CD4-positive, alpha-beta memory T cell (primary cell): ENCODE data around the gene COPE. TPM values are rescaled to one million over a fixed set of nuclear protein-coding genes. Genes with fewer than 3 reads are reported as not detected.
A peak's percentile ranks its signal among the peaks of the same experiment; 100 is the strongest.

Experiments
- CTCF ChIA-PET: fragments of 350-600 bp; sonication (Branson Sonifier 250); formaldehyde crosslinking; loops from one replicate; lab custom pipeline; 2021; ENCODE audit warnings: inconsistent platforms; ENCODE audit not compliant: partially characterized antibody; lab: Charles Lee
- POLR2A ChIA-PET: fragments of 350-600 bp; sonication (Branson Sonifier 250); formaldehyde crosslinking; loops from one replicate; lab custom pipeline; 2021; ENCODE audit not compliant: partially characterized antibody; lab: Charles Lee
- DNase-seq, 5 donors: peaks; one replicate each; pipeline versions ENCODE4 v3.0.0 to v3.0.0-alpha.2; 2020 to 2022; ENCODE audit warnings: mixed read lengths in 1 of 5
- H3K27ac ChIP-seq: one replicate; pipeline ENCODE4 v1.7.0; 2013; ENCODE audit warnings: low read depth, low read length
- H3K27me3 ChIP-seq: 2 replicates; pipeline ENCODE4 v1.7.0; 2013; ENCODE audit warnings: mild to moderate bottlenecking, low read length, moderate library complexity; ENCODE audit not compliant: insufficient read depth
- H3K36me3 ChIP-seq: 2 replicates; pipeline ENCODE4 v1.7.0; 2013; ENCODE audit warnings: mild to moderate bottlenecking, low read length, moderate library complexity; ENCODE audit not compliant: insufficient read depth
- H3K4me1 ChIP-seq: 2 replicates; pipeline ENCODE4 v1.7.0; 2013; ENCODE audit warnings: mild to moderate bottlenecking, low read length, moderate library complexity; ENCODE audit not compliant: insufficient read depth
- H3K4me3 ChIP-seq, 2 donors: one replicate each; pipeline ENCODE4 v1.7.0; 2013; ENCODE audit warnings: low read length in 2 of 2, mild to moderate bottlenecking in 1 of 2
- H3K9me3 ChIP-seq, 2 donors: one replicate each; pipeline ENCODE4 v1.7.0; 2013; ENCODE audit warnings: low read length in 2 of 2, control low read depth in 1 of 2; ENCODE audit not compliant: control insufficient read depth in 1 of 2
- H3K27ac Mint-ChIP-seq, 7 donors: one replicate each; pipeline ENCODE4 v1.8.0; 2020 to 2021; ENCODE audit warnings: mixed read lengths in 7 of 7, mild to moderate bottlenecking in 6 of 7, inconsistent platforms in 3 of 7, moderate library complexity in 3 of 7
- H3K27me3 Mint-ChIP-seq, 2 donors: one replicate each; pipeline ENCODE4 v1.8.0; 2020 to 2021; ENCODE audit warnings: mixed read lengths in 2 of 2
- H3K36me3 Mint-ChIP-seq, 2 donors: one replicate each; pipeline ENCODE4 v1.8.0; 2020 to 2021; ENCODE audit warnings: mixed read lengths in 2 of 2, inconsistent platforms in 1 of 2, mild to moderate bottlenecking in 1 of 2
- H3K4me1 Mint-ChIP-seq, 4 donors: one replicate each; pipeline ENCODE4 v1.8.0; 2020 to 2021; ENCODE audit warnings: mixed read lengths in 4 of 4, mild to moderate bottlenecking in 1 of 4
- H3K4me3 Mint-ChIP-seq, 8 donors: one replicate each; pipeline ENCODE4 v1.8.0; 2020 to 2021; ENCODE audit warnings: mixed read lengths in 8 of 8, mild to moderate bottlenecking in 7 of 8, moderate library complexity in 6 of 8, inconsistent platforms in 3 of 8
- H3K9me3 Mint-ChIP-seq, 8 donors: one replicate each; pipeline ENCODE4 v1.8.0; 2020 to 2021; ENCODE audit warnings: mixed read lengths in 8 of 8, mild to moderate bottlenecking in 5 of 8, inconsistent platforms in 3 of 8, moderate library complexity in 1 of 8
- intact Hi-C: fragments of 100-400 bp; cut with micrococcal nuclease; formaldehyde crosslinking; loops from one replicate; pipeline ENCODE4 v1.15.1; 2023
- polyA plus RNA-seq, 2 donors: library from polyadenylated mRNA; unstranded; fragments of 300-500 nt; fragmentation: Illumina TruSeq; gene quantifications; one replicate each; pipeline ENCODE4 v1.2.3, GENCODE V29; 2021
- total RNA-seq, 2 experiments: library from RNA; stranded (reverse); gene quantifications; one replicate each; pipeline ENCODE4 v1.2.3, GENCODE V29; 2021

Gene COPE
- total RNA-seq (100 to 1,000 TPM; 165 to 170 TPM), polyA plus RNA-seq (100 to 1,000 TPM; 273 to 276 TPM)

- Histone ChIP-seq H3K36me3 (peaks cover 27% of the 10 kb centered on the region), H3K9me3 (no peaks in the 10 kb centered on the region), H3K4me3 (peak within 1 kb of the TSS; percentile 92 to 93), H3K4me1 (peaks cover 45% of the 10 kb centered on the region), H3K27ac (peak within 1 kb of the TSS; percentile 94), H3K27me3 (no peaks in the 10 kb centered on the region)
- Mint-ChIP-seq H3K36me3 (peaks cover 22 to 47% of the 10 kb centered on the region in 2 donors), H3K9me3 (no peaks in the 10 kb centered on the region), H3K27me3 (no peaks in the 10 kb centered on the region), H3K4me1 (peaks cover 21 to 64% (median 35%) of the 10 kb centered on the region in 4 donors), H3K27ac (peak within 1 kb of the TSS; percentile 73 to 98 (median 96)), H3K4me3 (peak within 1 kb of the TSS; percentile 72 to 97 (median 93))
- ChIA-PET POLR2A (interaction anchor here (0.6 to 3.2 kb wide), 29 partner anchors 10 to 1704 kb away, joined by 3 to 20 read pairs (median 3); partner anchors contain the start of genes BORCS8, FKBP8, JUND and KXD1), CTCF (interaction anchor here (0.7 to 1.5 kb wide), 5 partner anchors 67 to 348 kb away, joined by 3 read pairs; partner anchors contain the start of gene UBA52)
- intact Hi-C loops = loop anchor here (1.0 to 10.0 kb wide), 10 partner anchors 13 to 1362 kb away; partner anchors contain the start of genes ARMC6, BORCS8, COLGALT1 and ELL
- peak; percentile 97 to 100 (median 99) for DNase-seq
Observed at GRCh38 chr19:18919086-18919899, at the start of gene COPE, which contains the start of gene DDX49. Gene COPE (minus strand): TSS chr19:18919387. CDS start chr19:18919348, 39 bp downstream. Gene DDX49 (plus strand): TSS chr19:18919715. CDS start chr19:18919742, 27 bp downstream.

GRCh38 chr19:18967358-18968146 lies 48.4 kb upstream of the COPE start:
- Mint-ChIP-seq H3K9me3 (peaks cover 0 to 3% (median 0%) of the 10 kb centered on the region in 8 donors), H3K27me3 (peaks cover 6 to 8% of the 10 kb centered on the region in 2 donors), H3K4me1 (no peaks in the 10 kb centered on the region), H3K27ac (no peak overlapping the region), H3K36me3 (no peaks in the 10 kb centered on the region), H3K4me3 (no peak overlapping the region)
- Histone ChIP-seq H3K4me1 (no peaks in the 10 kb centered on the region), H3K36me3 (no peaks in the 10 kb centered on the region), H3K4me3 (no peak overlapping the region), H3K27me3 (no peaks in the 10 kb centered on the region), H3K27ac (no peak overlapping the region), H3K9me3 (no peaks in the 10 kb centered on the region)
- CTCF ChIA-PET = no interaction called here
- DNase-seq = no peak
- intact Hi-C loops = no loop called here
- POLR2A ChIA-PET = no interaction called here

- DNase-seq = no peak
- Mint-ChIP-seq H3K36me3 (no peaks in the 10 kb centered on the region), H3K4me1 (peaks cover 5 to 11% (median 9%) of the 10 kb centered on the region in 4 donors), H3K27me3 (peaks cover 8 to 10% of the 10 kb centered on the region in 2 donors), H3K9me3 (peaks cover 0 to 3% (median 0%) of the 10 kb centered on the region in 8 donors), H3K27ac (no peak overlapping the region), H3K4me3 (no peak overlapping the region)
- Histone ChIP-seq H3K4me3 (no peak overlapping the region), H3K4me1 (peaks cover 9% of the 10 kb centered on the region), H3K27me3 (no peaks in the 10 kb centered on the region), H3K9me3 (no peaks in the 10 kb centered on the region), H3K36me3 (no peaks in the 10 kb centered on the region), H3K27ac (no peak overlapping the region)
- CTCF ChIA-PET = interaction anchor here (0.7 to 1.3 kb wide), 2 partner anchors 20 to 510 kb away, joined by 3 read pairs; no protein-coding TSS in a partner anchor
- intact Hi-C loops = no loop called here
- POLR2A ChIA-PET = no interaction called here
Observed at GRCh38 chr19:18966307-18966706, 47.1 kb upstream of the COPE start.

- Mint-ChIP-seq H3K9me3 (peaks cover 0 to 3% (median 0%) of the 10 kb centered on the region in 8 donors), H3K27me3 (peaks cover 7 to 9% of the 10 kb centered on the region in 2 donors), H3K4me1 (peaks cover 5 to 14% (median 10%) of the 10 kb centered on the region in 4 donors), H3K36me3 (no peaks in the 10 kb centered on the region), H3K4me3 (peak overlapping the region in 1 of 8 donors; percentile 20), H3K27ac (no peak overlapping the region)
- intact Hi-C loops = no loop called here
- no peak overlapping the region for H3K27ac ChIP-seq
- H3K4me3 ChIP-seq = no peak overlapping the region
- DNase-seq = no peak
- ChIA-PET CTCF (no interaction called here), POLR2A (no interaction called here)
- H3K27me3 ChIP-seq = no peaks in the 10 kb centered on the region
- no peaks in the 10 kb centered on the region for H3K9me3 ChIP-seq
- peaks cover 9% of the 10 kb centered on the region for H3K4me1 ChIP-seq
- no peaks in the 10 kb centered on the region for H3K36me3 ChIP-seq
Observed at GRCh38 chr19:18964121-18964520, 44.9 kb upstream of the COPE start.

- Mint-ChIP-seq H3K4me1 (peaks cover 5 to 14% (median 10%) of the 10 kb centered on the region in 4 donors), H3K4me3 (peak overlapping the region in 7 of 8 donors; percentile 15 to 60 (median 49)), H3K36me3 (no peaks in the 10 kb centered on the region), H3K27me3 (peaks cover 4 to 9% of the 10 kb centered on the region in 2 donors), H3K27ac (peak overlapping the region in 2 of 7 donors; percentile 5 to 9), H3K9me3 (peaks cover 0 to 2% (median 0%) of the 10 kb centered on the region in 8 donors)
- no peaks in the 10 kb centered on the region for H3K36me3 ChIP-seq
- H3K27ac ChIP-seq = no peak overlapping the region
- H3K9me3 ChIP-seq = no peaks in the 10 kb centered on the region
- ChIA-PET POLR2A (no interaction called here), CTCF (no interaction called here)
- H3K4me1 ChIP-seq = peaks cover 9% of the 10 kb centered on the region
- intact Hi-C loops = no loop called here
- DNase-seq = no peak
- H3K27me3 ChIP-seq = no peaks in the 10 kb centered on the region
- H3K4me3 ChIP-seq = no peak overlapping the region
Observed at GRCh38 chr19:18961767-18962620, 42.8 kb upstream of the COPE start.

- Mint-ChIP-seq H3K4me1 (peaks cover 5 to 14% (median 10%) of the 10 kb centered on the region in 4 donors), H3K9me3 (peaks cover 0 to 2% (median 0%) of the 10 kb centered on the region in 8 donors), H3K4me3 (no peak overlapping the region), H3K27me3 (peaks cover 0 to 7% of the 10 kb centered on the region in 2 donors), H3K36me3 (no peaks in the 10 kb centered on the region), H3K27ac (no peak overlapping the region)
- ChIA-PET POLR2A (no interaction called here), CTCF (no interaction called here)
- H3K4me3 ChIP-seq = no peak overlapping the region
- H3K4me1 ChIP-seq = peaks cover 9% of the 10 kb centered on the region
- intact Hi-C loops = no loop called here
- no peak overlapping the region for H3K27ac ChIP-seq
- no peaks in the 10 kb centered on the region for H3K27me3 ChIP-seq
- no peak for DNase-seq
- no peaks in the 10 kb centered on the region for H3K9me3 ChIP-seq
- no peaks in the 10 kb centered on the region for H3K36me3 ChIP-seq
Observed at GRCh38 chr19:18960370-18960769, 41.2 kb upstream of the COPE start.
